SIG-M5 treated with dmso at 0.1 percent for 504 hours (cell line): ENCODE results near the gene IPCEF1.

Experiments used
- DNase-seq: peaks from one replicate; lab custom pipeline; 2025; ENCODE audit not compliant: unreplicated experiment; lab: John Stamatoyannopoulos, UW

Gene IPCEF1

GRCh38 chr6:154249499-154250298 lies 106.9 kb downstream of the IPCEF1 start:
- peak; percentile 53 for DNase-seq

GRCh38 chr6:154247119-154247861 lies 109.3 kb downstream of the IPCEF1 start:
- DNase-seq: peak; percentile 53

- no peak for DNase-seq
Observed at GRCh38 chr6:154246723-154247118, 109.9 kb downstream of the IPCEF1 start.

GRCh38 chr6:154245506-154245905 lies 111.1 kb downstream of the IPCEF1 start:
- no peak for DNase-seq

DNA sequence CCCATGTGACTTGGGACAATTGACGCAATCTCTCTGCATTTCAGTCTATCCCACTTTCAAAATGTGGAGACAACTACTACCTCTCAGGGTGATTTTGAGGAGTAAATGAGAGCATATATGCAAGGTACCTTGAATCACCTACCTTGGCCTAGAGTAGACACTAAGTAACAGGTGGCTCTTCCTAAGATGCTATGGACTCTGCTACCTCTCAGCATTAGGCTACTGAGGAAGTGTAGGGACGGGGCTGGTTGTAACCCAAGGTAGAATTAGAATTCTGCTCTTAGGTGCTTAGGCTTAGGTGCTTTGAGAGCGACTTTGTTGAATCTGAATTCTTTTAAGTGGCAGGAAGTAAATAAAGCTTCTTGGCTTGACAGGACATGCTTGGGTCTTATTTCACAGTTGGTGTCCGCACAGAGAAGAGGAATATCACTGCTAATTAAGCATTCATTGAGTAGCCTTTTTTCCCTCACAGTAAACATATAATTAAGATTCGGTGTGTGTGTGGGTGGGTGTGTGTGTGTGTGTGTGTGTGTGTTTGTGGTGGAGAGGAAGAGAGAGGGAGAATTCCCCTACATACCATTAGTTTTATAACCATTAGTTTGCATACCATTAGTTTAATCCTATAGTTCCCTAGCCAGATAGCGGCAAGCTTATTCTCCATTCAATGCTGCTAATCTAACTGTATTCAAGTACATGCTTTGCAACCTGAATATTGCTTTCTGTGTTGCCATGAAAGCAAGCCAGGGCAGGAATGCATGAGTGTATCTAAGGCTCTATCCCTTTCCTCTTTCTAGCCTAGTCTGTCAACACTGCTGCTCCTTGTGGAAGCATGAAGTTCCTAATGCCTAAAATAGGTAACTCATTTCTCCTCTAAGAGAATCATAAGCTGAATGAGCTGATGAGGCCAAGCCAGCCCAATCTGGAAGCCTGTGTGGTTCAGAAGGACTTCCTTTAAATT lies 112.5 kb downstream of the IPCEF1 start:
- DNase-seq: no peak

GRCh38 chr6:154242617-154243357 lies 113.8 kb downstream of the IPCEF1 start:
- DNase-seq: no peak

- DNase-seq: no peak
Observed at GRCh38 chr6:154241581-154241980, 115.0 kb downstream of the IPCEF1 start.

DNA sequence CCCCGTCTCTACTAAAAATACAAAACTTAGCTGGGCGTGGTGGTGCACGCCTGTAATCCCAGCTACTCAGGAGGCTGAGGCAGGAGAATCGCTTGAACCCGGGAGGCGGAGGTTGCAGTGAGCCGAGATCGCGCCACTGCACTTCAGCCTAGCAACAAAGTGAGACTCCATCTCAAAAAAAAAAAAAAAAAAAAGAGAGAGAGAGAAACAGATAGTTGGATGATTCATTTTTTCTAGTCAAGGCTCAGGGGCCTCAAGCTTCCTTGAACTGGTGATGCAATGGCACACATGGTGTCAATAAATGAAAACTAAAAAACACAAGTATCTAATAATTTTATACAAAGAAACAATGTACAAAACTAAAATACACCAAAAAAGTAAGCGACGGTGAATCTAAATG lies 115.5 kb downstream of the IPCEF1 start:
- peak; percentile 58 for DNase-seq

GRCh38 chr6:154239392-154239791 lies 117.2 kb downstream of the IPCEF1 start:
- no peak for DNase-seq

- no peak for DNase-seq
Observed at GRCh38 chr6:154238831-154239230, 117.8 kb downstream of the IPCEF1 start.

GRCh38 chr6:154236646-154237301 lies 119.8 kb downstream of the IPCEF1 start:
- no peak for DNase-seq

DNA sequence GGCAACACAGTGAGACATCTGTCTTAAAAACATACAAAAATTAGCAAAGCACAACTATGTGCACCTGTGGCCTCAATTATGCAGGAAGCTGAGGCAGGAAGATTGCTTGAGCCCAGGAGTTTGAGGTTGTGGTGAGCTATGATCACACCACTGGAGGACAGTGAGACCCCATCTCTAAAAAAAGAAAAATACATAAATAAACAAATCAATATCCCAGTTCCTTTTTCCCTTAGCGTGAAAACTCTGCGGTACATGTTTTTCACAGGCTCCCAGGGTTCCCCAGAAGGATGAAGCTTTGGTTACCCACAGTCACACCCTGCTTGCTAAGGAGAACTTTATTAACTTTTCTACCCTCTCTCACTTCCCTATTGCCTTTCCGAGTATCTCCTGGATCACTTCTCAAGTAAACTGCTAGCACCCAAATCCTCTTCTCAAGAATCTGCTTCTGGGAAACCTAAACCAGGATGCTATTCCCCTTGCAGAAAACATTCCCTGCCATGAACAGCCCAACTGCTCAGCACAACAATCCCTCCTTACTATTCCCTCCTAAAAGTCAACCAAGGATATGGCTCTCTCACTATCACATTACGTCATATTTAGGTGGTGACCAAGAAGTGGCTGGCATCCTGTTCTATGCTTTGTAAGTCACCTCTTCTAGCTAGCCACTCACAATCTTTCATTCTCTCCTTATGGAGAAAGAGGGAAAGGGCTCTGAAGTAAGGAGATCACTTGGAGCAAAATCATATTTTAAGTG lies 122.4 kb downstream of the IPCEF1 start:
- DNase-seq: peak; percentile 83

GRCh38 chr6:154233383-154233782 lies 123.2 kb downstream of the IPCEF1 start:
- DNase-seq: no peak

- DNase-seq: no peak
Observed at GRCh38 chr6:154232013-154232910, 124.3 kb downstream of the IPCEF1 start.

DNA sequence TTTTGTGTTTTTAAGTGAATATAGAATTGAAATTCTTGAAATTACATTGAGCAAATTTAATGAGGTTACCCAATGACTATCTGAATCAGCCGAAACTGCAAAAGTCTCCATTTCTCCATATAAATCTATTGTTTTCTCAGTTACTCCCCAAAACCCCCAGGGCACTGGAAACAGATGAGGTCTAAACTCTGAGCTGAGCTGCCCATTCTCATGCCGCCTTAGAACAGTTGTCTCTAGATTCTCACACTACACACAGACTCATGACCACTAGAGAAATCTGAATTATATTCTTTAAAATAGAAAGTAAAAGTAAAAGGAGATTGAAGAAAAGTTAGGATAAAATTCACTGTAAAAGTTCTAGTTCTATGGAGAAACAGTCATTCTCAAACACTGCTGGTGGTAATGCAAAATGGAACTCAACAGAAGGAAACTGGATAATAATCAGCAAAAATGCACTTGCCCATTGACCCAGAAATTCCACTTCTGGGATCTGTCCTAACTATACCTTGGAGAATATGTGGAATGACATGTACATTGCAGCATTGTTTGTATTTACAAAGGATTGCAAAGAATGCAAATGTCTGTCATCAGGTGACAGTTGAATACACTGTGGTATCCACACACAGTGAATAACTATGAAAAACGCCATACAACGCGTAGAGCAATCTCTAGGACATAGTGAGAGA lies 125.5 kb downstream of the IPCEF1 start:
- no peak for DNase-seq

DNA sequence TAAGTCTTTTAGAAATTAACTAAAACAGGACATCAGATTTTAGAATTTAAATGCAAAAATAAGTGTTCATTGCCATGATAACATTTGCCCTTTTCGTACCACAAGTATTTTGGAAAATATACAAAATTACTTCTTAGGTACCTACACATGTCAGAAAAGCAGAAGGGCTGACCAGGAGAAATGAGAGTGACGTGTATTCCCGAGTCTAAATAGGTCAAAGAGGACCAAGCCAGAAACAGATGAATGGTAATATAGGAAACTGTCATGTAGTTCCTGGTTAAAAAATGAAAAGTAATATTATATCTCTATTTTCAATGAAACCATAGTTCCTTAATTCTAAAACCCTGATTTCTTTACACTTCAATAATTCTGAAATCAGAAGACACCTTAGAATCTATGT lies 126.2 kb downstream of the IPCEF1 start:
- DNase-seq: no peak

- no peak for DNase-seq
Observed at GRCh38 chr6:154229786-154230185, 126.8 kb downstream of the IPCEF1 start.

DNA sequence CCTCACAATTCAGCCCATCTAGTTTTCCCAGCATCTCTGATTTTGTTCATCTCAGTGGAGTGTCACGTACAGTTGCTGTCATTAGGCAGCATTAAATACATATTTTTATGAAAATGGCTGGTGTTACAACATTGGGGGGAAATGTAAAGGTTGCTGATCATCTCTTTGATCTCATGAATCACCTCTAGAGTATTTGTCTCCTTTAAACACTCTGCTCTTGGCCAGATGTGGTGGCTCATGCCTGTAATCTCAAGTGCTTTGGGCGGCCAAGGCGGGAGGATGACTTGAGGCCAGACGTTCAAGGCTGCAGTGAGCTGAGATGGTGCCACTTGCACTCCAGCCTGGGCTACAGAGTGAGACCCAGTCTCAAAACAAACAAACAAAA lies 128.1 kb downstream of the IPCEF1 start:
- DNase-seq: no peak
